Tibial nerve (tissue), 4 donors: ENCODE data around the gene SSH2. TPM values are rescaled to one million over a fixed set of nuclear protein-coding genes. Genes with fewer than 3 reads are reported as not detected.

Experiments
- DNase-seq, 2 donors: peaks; one replicate each; pipeline ENCODE4 v3.0.0-alpha.2; 2019; ENCODE audit warnings: low spot score in 2 of 2
- H3K27ac ChIP-seq, 4 donors: fragments of 200-600 bp; sonication (generic) in 3 of 4; one replicate each; pipeline ENCODE4 v1.5.1; 2017 to 2019; ENCODE audit warnings: mild to moderate bottlenecking in 1 of 4
- H3K27me3 ChIP-seq, 2 donors: fragments of 200-600 bp; sonication (generic) in 1 of 2; one replicate each; pipeline versions ENCODE4 v1.5.1 to v1.6.0; 2017 to 2019
- H3K36me3 ChIP-seq, 3 donors: fragments of 200-600 bp; sonication (generic); one replicate each; pipeline ENCODE4 v1.5.1; 2018 to 2019
- H3K4me1 ChIP-seq, 4 donors: fragments of 200-600 bp; sonication (generic) in 3 of 4; one replicate each; pipeline ENCODE4 v1.5.1; 2017 to 2019
- H3K4me3 ChIP-seq, 4 donors: fragments of 200-600 bp; sonication (generic) in 3 of 4; one replicate each; pipeline ENCODE4 v1.5.1; 2017 to 2019; ENCODE audit warnings: mild to moderate bottlenecking in 1 of 4, moderate library complexity in 1 of 4
- H3K9me3 ChIP-seq, 4 donors: fragments of 200-600 bp; sonication (generic) in 3 of 4; one replicate each; pipeline ENCODE4 v1.5.1; 2017 to 2019
- EP300 ChIP-seq, 2 donors: sonication (generic); formaldehyde crosslinking; IDR thresholded peaks; one replicate each; pipeline ENCODE4 v1.6.1; 2017; ENCODE audit warnings: antibody characterized with exemption in 2 of 2, mild to moderate bottlenecking in 1 of 2
- POLR2A ChIP-seq, 2 donors: fragments of 450-650 bp; IDR thresholded peaks; one replicate each; pipeline ENCODE4 v1.6.1; 2017; ENCODE audit warnings: antibody characterized with exemption in 2 of 2, mild to moderate bottlenecking in 2 of 2, moderate library complexity in 2 of 2
- WGBS, 2 donors: methylation state at CpG; one replicate each; pipeline ENCODE4 v1.1.5; 2018; 5-methylcytosine and 5-hydroxymethylcytosine counted together
- total RNA-seq, 4 donors: library from RNA; depleted of rRNA; stranded (reverse); fragments of >200 nt; gene quantifications; one replicate each; pipeline ENCODE4 v1.1.0, GENCODE V29; 2016
- TF ChIP-seq, protein P1 (sequence below), 5 experiments: fragments of 200-600 bp in 3 of 5; fragments of 450-650 bp in 2 of 5; sonication (generic) in 3 of 5; IDR thresholded peaks; one replicate each; pipeline ENCODE4 v1.5.1; 2016 to 2019; ENCODE audit warnings: antibody characterized with exemption in 5 of 5, mild to moderate bottlenecking in 3 of 5, moderate library complexity in 2 of 5

SSH2 gene
- total RNA-seq, 4 donors from 2014 or later: 51.3 to 67.1 (median 55.7) TPM

DNA sequence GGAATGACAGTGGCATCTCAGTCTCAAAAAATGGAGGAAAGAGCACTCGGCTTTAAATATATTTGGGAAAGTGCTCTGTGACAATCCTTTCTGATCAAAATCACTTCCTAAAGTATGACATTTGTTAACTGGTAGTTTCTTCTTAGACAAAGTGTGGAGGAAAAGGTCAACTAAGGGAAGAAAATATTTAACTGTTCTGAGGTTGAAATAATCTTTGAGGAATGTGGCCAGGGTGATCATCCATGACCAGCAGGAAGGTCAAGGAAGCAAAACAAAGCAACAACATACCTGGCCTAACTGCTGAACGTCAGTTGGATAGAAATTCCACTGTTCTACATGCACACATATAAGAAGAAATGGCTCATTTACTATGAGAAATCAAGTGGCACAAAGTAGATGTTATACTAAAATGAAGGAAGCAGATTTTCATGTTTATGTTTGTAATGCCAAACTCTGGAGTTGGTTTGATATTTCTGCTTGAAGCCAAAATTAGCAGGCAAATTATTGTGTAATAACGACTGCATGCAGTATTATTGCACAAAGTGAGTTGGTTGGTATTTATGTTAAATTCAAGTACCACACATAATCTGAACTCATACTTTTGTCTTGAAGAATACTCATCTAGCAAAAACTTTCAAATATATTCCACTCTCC is 220.0 kb downstream of the SSH2 start:
- no peak for DNase-seq
- WGBS, 2 donors: 30 to 34% methylated on average over 3 of the region's 3 CpGs
- peak overlapping the region in 3 of 4 donors; percentile 45 to 81 (median 65) for H3K27ac ChIP-seq
- no peaks in the 10 kb centered on the region for H3K36me3 ChIP-seq
- no peaks in the 10 kb centered on the region for H3K9me3 ChIP-seq
- H3K27me3 ChIP-seq: no peaks in the 10 kb centered on the region
- H3K4me1 ChIP-seq: peaks cover 0 to 69% (median 19%) of the 10 kb centered on the region in 4 donors
- TF ChIP-seq POLR2A (IDR thresholded peaks at IDR 0.05): no peak
- TF ChIP-seq EP300 (IDR thresholded peaks at IDR 0.05): peak in 1 of 2 donors; percentile 46
- TF ChIP-seq, protein P1, sequence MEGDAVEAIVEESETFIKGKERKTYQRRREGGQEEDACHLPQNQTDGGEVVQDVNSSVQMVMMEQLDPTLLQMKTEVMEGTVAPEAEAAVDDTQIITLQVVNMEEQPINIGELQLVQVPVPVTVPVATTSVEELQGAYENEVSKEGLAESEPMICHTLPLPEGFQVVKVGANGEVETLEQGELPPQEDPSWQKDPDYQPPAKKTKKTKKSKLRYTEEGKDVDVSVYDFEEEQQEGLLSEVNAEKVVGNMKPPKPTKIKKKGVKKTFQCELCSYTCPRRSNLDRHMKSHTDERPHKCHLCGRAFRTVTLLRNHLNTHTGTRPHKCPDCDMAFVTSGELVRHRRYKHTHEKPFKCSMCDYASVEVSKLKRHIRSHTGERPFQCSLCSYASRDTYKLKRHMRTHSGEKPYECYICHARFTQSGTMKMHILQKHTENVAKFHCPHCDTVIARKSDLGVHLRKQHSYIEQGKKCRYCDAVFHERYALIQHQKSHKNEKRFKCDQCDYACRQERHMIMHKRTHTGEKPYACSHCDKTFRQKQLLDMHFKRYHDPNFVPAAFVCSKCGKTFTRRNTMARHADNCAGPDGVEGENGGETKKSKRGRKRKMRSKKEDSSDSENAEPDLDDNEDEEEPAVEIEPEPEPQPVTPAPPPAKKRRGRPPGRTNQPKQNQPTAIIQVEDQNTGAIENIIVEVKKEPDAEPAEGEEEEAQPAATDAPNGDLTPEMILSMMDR (IDR thresholded peaks at IDR 0.05): no peak
- no peak overlapping the region for H3K4me3 ChIP-seq

DNA sequence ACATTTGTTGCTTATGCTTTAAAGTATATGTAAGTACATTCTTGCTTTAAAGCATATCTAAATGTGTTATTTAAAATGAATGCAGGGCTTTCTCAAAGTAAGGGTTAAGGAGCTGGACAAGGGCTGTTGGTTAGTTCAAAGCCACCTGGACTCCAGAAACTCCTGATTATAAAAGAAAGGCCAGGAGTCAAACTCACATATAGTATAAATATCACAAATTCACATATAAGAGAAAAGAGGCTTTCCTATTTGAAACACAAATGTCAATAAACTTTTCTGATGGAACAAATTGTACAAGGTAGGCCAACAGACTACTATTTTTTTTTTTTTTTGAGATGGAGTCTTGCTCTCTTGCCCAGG is 222.8 kb downstream of the SSH2 start:
- H3K9me3 ChIP-seq: no peaks in the 10 kb centered on the region
- no peaks in the 10 kb centered on the region for H3K27me3 ChIP-seq
- TF ChIP-seq EP300 (IDR thresholded peaks at IDR 0.05) (no peak), POLR2A (IDR thresholded peaks at IDR 0.05) (no peak)
- TF ChIP-seq, protein P1 (IDR thresholded peaks at IDR 0.05): no peak
- peak overlapping the region in 3 of 4 donors; percentile 39 to 67 (median 63) for H3K27ac ChIP-seq
- peaks cover 0 to 50% (median 19%) of the 10 kb centered on the region in 4 donors for H3K4me1 ChIP-seq
- DNase-seq: no peak
- no peak overlapping the region for H3K4me3 ChIP-seq
- peaks cover 0 to 9% (median 0%) of the 10 kb centered on the region in 3 donors for H3K36me3 ChIP-seq

DNA sequence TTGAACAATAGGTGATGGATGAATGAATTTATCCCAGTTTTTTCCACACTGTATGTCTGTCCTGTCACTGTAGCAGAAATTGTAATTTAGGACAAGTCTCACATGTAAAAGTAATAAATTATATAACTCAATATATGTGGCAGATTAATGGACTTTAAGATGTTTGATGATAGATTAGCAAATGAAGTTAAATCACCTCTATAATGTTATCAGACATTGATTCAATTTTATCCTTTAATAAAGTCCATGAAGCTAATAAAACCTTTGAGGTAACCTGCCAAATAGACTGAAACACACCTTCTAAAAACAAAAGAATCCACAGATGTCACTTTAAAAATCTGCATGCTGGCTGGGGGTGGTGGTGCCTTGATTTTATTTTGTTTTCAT is 224.0 kb downstream of the SSH2 start:
- DNase-seq: no peak
- TF ChIP-seq POLR2A (IDR thresholded peaks at IDR 0.05): no peak
- TF ChIP-seq EP300 (IDR thresholded peaks at IDR 0.05): no peak
- TF ChIP-seq, protein P1 (IDR thresholded peaks at IDR 0.05): no peak
- Histone ChIP-seq H3K9me3 (no peaks in the 10 kb centered on the region), H3K36me3 (peaks cover 0 to 21% (median 0%) of the 10 kb centered on the region in 3 donors), H3K4me1 (peaks cover 0 to 38% (median 19%) of the 10 kb centered on the region in 4 donors), H3K27me3 (no peaks in the 10 kb centered on the region), H3K27ac (peak overlapping the region in 3 of 4 donors; percentile 39 to 72 (median 67)), H3K4me3 (no peak overlapping the region)

DNA sequence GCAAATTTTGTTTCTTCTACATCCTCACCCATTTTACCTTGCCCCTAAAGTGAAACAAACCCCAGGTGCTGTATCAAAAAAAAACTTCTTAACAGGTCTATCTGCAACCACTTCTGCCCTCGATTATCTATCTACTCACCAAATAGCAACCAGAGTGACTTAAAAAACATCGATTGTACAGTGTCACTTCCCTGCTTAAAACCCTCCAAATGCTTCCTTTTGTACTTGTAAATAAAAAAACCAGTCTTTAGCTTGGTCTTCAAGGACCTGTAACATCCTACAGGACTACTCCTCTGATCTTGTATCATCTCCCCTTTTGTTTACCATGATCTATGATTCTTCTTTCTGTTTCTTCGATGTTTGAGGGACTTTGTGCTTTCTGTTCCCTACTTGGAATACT is 224.6 kb downstream of the SSH2 start:
- Histone ChIP-seq H3K4me3 (no peak overlapping the region), H3K27ac (peak overlapping the region in 3 of 4 donors; percentile 39 to 72 (median 67)), H3K27me3 (no peaks in the 10 kb centered on the region), H3K4me1 (peaks cover 0 to 33% (median 17%) of the 10 kb centered on the region in 4 donors), H3K9me3 (no peaks in the 10 kb centered on the region), H3K36me3 (peaks cover 0 to 26% (median 0%) of the 10 kb centered on the region in 3 donors)
- 78 to 82% methylated on average over 3 of the region's 3 CpGs for WGBS, 2 donors
- no peak for TF ChIP-seq POLR2A (IDR thresholded peaks at IDR 0.05)
- no peak for TF ChIP-seq EP300 (IDR thresholded peaks at IDR 0.05)
- TF ChIP-seq, protein P1 (IDR thresholded peaks at IDR 0.05): no peak
- no peak for DNase-seq

DNA sequence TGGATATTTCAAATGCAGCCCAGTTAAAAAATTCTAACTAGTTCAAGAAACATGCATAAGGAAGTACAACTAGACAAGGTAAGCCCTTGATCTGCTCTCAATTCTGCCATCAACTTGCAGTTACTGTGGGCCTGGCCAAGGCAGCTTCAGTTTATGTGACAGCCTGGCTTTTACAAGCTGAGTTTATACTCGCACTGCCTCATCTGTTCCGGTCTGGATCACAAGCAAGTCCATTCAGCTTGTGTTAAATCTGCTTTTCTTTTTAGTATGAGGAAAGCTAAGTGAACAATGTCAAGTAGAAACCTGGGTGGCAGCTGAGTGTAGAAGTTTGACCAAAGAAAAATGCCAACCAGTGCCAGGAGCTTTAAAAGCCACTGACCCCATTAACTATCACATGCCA is 230.7 kb downstream of the SSH2 start:
- 50 to 51% methylated on average over 2 of the region's 2 CpGs for WGBS, 2 donors
- Histone ChIP-seq H3K27me3 (no peaks in the 10 kb centered on the region), H3K27ac (peak overlapping the region in 3 of 4 donors; percentile 21 to 84 (median 60)), H3K36me3 (peaks cover 0 to 34% (median 0%) of the 10 kb centered on the region in 3 donors), H3K9me3 (no peaks in the 10 kb centered on the region), H3K4me3 (no peak overlapping the region), H3K4me1 (peaks cover 0 to 43% (median 16%) of the 10 kb centered on the region in 4 donors)
- TF ChIP-seq EP300 (IDR thresholded peaks at IDR 0.05): peak in 1 of 2 donors; percentile 5
- TF ChIP-seq, protein P1 (IDR thresholded peaks at IDR 0.05): no peak
- DNase-seq: no peak
